SW 1271 (cell line): ENCODE results near the gene C13orf46.

Source experiments
- DNase-seq, 2 experiments: peaks; one replicate each; lab custom pipeline; 2025; lab: John Stamatoyannopoulos, UW

The C13orf46 gene

GRCh38 chr13:113938246-113938645 is 35.6 kb downstream of the C13orf46 start:
- DNase-seq = no peak

- DNase-seq = no peak
Observed at GRCh38 chr13:113937527-113938180, 36.2 kb downstream of the C13orf46 start.

GRCh38 chr13:113937073-113937472 is 36.8 kb downstream of the C13orf46 start:
- no peak for DNase-seq

- no peak for DNase-seq
Observed at GRCh38 chr13:113936166-113936965, 37.5 kb downstream of the C13orf46 start.

GRCh38 chr13:113935001-113935844 is 38.7 kb downstream of the C13orf46 start:
- DNase-seq = no peak

GRCh38 chr13:113934576-113934975 is 39.3 kb downstream of the C13orf46 start:
- DNase-seq = no peak

- no peak for DNase-seq
Observed at GRCh38 chr13:113933901-113934300, 40.0 kb downstream of the C13orf46 start.

- no peak for DNase-seq
Observed at GRCh38 chr13:113931841-113932459, 41.9 kb downstream of the C13orf46 start.

GRCh38 chr13:113930671-113931637 is 42.9 kb downstream of the C13orf46 start:
- no peak for DNase-seq

- no peak for DNase-seq
Observed at GRCh38 chr13:113929628-113930615, 44.0 kb downstream of the C13orf46 start.

GRCh38 chr13:113928685-113929627 is 44.9 kb downstream of the C13orf46 start:
- DNase-seq = no peak

- no peak for DNase-seq
Observed at GRCh38 chr13:113927661-113928581, 46.0 kb downstream of the C13orf46 start.

GRCh38 chr13:113926951-113927660 is 46.8 kb downstream of the C13orf46 start:
- no peak for DNase-seq

- DNase-seq = no peak
Observed at GRCh38 chr13:113926301-113926761, 47.5 kb downstream of the C13orf46 start.

GRCh38 chr13:113924184-113924901 is 49.5 kb downstream of the C13orf46 start:
- DNase-seq = no peak
